Measurements from ENCODE around the gene BCKDK. TPM values are rescaled to one million over a fixed set of nuclear protein-coding genes. Genes with fewer than 3 reads are reported as not detected.

The BCKDK gene
- total and polyA plus RNA-seq, 2 of the 13 experiments (the other 11 are each of a cell fraction or from before 2014, with no cell fraction given) = 24.9 to 42.6 TPM

GRCh38 chr16:31073970-31074813 lies 34.0 kb upstream of the BCKDK start, which contains the start of the genes ZNF646 and ZNF668 (continued):
- peak; percentile 89 for TF ChIP-seq ZNF335 (CRISPR knock-in tag; IDR thresholded peaks at IDR 0.05)
- no peak; the same call in 1 of the 2 replicates for TF ChIP-seq AHDC1 (CRISPR knock-in tag; IDR thresholded peaks at IDR 0.05; ENCODE audit: borderline replicate concordance)
- no peak for TF ChIP-seq NFE2L2 (IDR thresholded peaks at IDR 0.05; ENCODE audit: low read length)
- TF ChIP-seq, protein P1, sequence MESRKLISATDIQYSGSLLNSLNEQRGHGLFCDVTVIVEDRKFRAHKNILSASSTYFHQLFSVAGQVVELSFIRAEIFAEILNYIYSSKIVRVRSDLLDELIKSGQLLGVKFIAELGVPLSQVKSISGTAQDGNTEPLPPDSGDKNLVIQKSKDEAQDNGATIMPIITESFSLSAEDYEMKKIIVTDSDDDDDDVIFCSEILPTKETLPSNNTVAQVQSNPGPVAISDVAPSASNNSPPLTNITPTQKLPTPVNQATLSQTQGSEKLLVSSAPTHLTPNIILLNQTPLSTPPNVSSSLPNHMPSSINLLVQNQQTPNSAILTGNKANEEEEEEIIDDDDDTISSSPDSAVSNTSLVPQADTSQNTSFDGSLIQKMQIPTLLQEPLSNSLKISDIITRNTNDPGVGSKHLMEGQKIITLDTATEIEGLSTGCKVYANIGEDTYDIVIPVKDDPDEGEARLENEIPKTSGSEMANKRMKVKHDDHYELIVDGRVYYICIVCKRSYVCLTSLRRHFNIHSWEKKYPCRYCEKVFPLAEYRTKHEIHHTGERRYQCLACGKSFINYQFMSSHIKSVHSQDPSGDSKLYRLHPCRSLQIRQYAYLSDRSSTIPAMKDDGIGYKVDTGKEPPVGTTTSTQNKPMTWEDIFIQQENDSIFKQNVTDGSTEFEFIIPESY (CRISPR knock-in tag; IDR thresholded peaks at IDR 0.05) = peak; percentile 54; the same call in 1 of the 2 replicates
- TF ChIP-seq SKI (IDR thresholded peaks at IDR 0.05; ENCODE audit: partially characterized antibody) = peak; percentile 45
- no peak for TF ChIP-seq LRRFIP1 (CRISPR knock-in tag; conservative IDR thresholded peaks at IDR 0.05)
- no peak; the same call in 1 of the 2 replicates for TF ChIP-seq SAFB2 (CRISPR knock-in tag; IDR thresholded peaks at IDR 0.05; ENCODE audit: borderline replicate concordance, low read depth)
- TF ChIP-seq NFYC (CRISPR knock-in tag; IDR thresholded peaks at IDR 0.05) = peak; percentile 62
- TF ChIP-seq MAFF (IDR thresholded peaks at IDR 0.05; ENCODE audit: low read depth, low read length) = no peak
- peak; percentile 28 for TF ChIP-seq MXD3 (CRISPR knock-in tag; IDR thresholded peaks at IDR 0.05)
- TF ChIP-seq ZNF782 (CRISPR knock-in tag; IDR thresholded peaks at IDR 0.05; ENCODE audit: borderline replicate concordance) = no peak; the same call in 1 of the 2 replicates
- TF ChIP-seq ZNF124 (CRISPR knock-in tag; IDR thresholded peaks at IDR 0.05) = peak; percentile 90
- peak; percentile 95 for TF ChIP-seq YEATS2 (CRISPR knock-in tag; IDR thresholded peaks at IDR 0.05; ENCODE audit: borderline replicate concordance)
